B cell (primary cell): Measurements from ENCODE around the gene TFRC. TPM values are rescaled to one million over a fixed set of nuclear protein-coding genes. Genes with fewer than 3 reads are reported as not detected.

Experiments used
- ATAC-seq: fragments of 200-7000 bp; cut with Tn5 transposase; one replicate; pipeline ENCODE4 v1.10.0; 2021; ENCODE audit warnings: low read depth, mild to moderate bottlenecking, moderate number of reproducible peaks, moderate library complexity
- CTCF ChIA-PET: fragments of 350-600 bp; sonication (Branson Sonifier 250); formaldehyde crosslinking; loops from one replicate; lab custom pipeline; 2021; ENCODE audit warnings: antibody characterized with exemption, inconsistent platforms; lab: Charles Lee
- POLR2A ChIA-PET: fragments of 350-600 bp; sonication (Branson Sonifier 250); formaldehyde crosslinking; loops from one replicate; lab custom pipeline; 2021; ENCODE audit warnings: antibody characterized with exemption; lab: Charles Lee
- DNase-seq: peaks from one replicate; pipeline ENCODE4 v3.0.0; 2013
- H2AFZ ChIP-seq: 2 replicates; pipeline ENCODE4 v1.6.1; 2012; ENCODE audit warnings: mild to moderate bottlenecking, low read depth, low read length; ENCODE audit not compliant: insufficient read depth, poor library complexity, severe bottlenecking
- H3K27ac ChIP-seq, 2 donors: 1 replicate in 1 of 2; 2 replicates in 1 of 2; pipeline ENCODE4 v1.5.1; 2012 to 2013; ENCODE audit warnings: low read length in 2 of 2, mild to moderate bottlenecking in 2 of 2, moderate library complexity in 1 of 2
- H3K27me3 ChIP-seq, 4 experiments: fragments of 200-600 bp in 1 of 4; sonication (generic) in 1 of 4; replicated peaks in 1 of 4; 1 replicate in 2 of 4; 2 replicates in 2 of 4; pipeline versions ENCODE4 v1.6.1 to v1.7.0; 2013 to 2016; ENCODE audit warnings: low read length in 3 of 4, mild to moderate bottlenecking in 2 of 4, mixed read lengths in 1 of 4, moderate library complexity in 1 of 4; ENCODE audit not compliant: insufficient read depth in 4 of 4, control insufficient read depth in 3 of 4; ENCODE audit errors: control extremely low read depth in 1 of 4
- H3K36me3 ChIP-seq, 2 experiments: replicated peaks in 1 of 2; 1 replicate in 1 of 2; 2 replicates in 1 of 2; pipeline versions ENCODE4 v1.6.1 to v1.7.1; 2013; ENCODE audit warnings: low read length in 1 of 2; ENCODE audit not compliant: insufficient read depth in 2 of 2, control insufficient read depth in 1 of 2; ENCODE audit errors: control extremely low read depth in 1 of 2, extremely low read depth in 1 of 2
- H3K4me1 ChIP-seq, 2 donors: fragments of 200-600 bp in 1 of 2; sonication (generic) in 1 of 2; 1 replicate in 1 of 2; 2 replicates in 1 of 2; pipeline versions ENCODE4 v1.5.1 to v1.6.1; 2013 to 2017; ENCODE audit warnings: low read length in 2 of 2; ENCODE audit not compliant: control insufficient read depth in 2 of 2, insufficient read depth in 2 of 2
- H3K4me2 ChIP-seq: replicated peaks from 2 replicates; pipeline ENCODE3; 2012; ENCODE audit warnings: mild to moderate bottlenecking, low read depth, low read length; ENCODE audit not compliant: poor library complexity, severe bottlenecking
- H3K4me3 ChIP-seq, 5 experiments: fragments of 200-600 bp in 1 of 5; sonication (generic) in 1 of 5; 1 replicate in 3 of 5; 2 replicates in 2 of 5; pipeline versions ENCODE4 v1.5.1 to v1.7.0; 2011 to 2016; ENCODE audit warnings: low read length in 4 of 5, mild to moderate bottlenecking in 4 of 5, low read depth in 2 of 5, control low read depth in 1 of 5, moderate library complexity in 1 of 5; ENCODE audit not compliant: insufficient read depth in 1 of 5; ENCODE audit errors: control extremely low read depth in 1 of 5, extremely low read depth in 1 of 5
- H3K79me2 ChIP-seq: fragments of 200-600 bp; sonication (generic); one replicate; pipeline ENCODE4 v1.6.0; 2016; ENCODE audit warnings: low read length; ENCODE audit not compliant: control insufficient read depth, insufficient read depth
- H3K9ac ChIP-seq: fragments of 200-600 bp; sonication (generic); 2 replicates; pipeline ENCODE4 v1.6.1; 2017; ENCODE audit warnings: mild to moderate bottlenecking, low read length, moderate library complexity
- H3K9me3 ChIP-seq, 3 donors: one replicate each; pipeline versions ENCODE4 v1.6.1 to v1.7.1; 2013; ENCODE audit warnings: low read length in 2 of 3; ENCODE audit not compliant: control insufficient read depth in 2 of 3, insufficient read depth in 1 of 3; ENCODE audit errors: control extremely low read depth in 1 of 3
- H4K20me1 ChIP-seq: 2 replicates; pipeline ENCODE4 v1.6.0; 2012; ENCODE audit warnings: mild to moderate bottlenecking, low read length; ENCODE audit not compliant: insufficient read depth, control insufficient read depth, poor library complexity, severe bottlenecking
- H3K27ac Mint-ChIP-seq: one replicate; pipeline ENCODE4 v1.8.0; 2021; ENCODE audit warnings: mixed read lengths
- H3K27me3 Mint-ChIP-seq: one replicate; pipeline ENCODE4 v1.8.0; 2021; ENCODE audit warnings: mixed read lengths
- H3K4me1 Mint-ChIP-seq: one replicate; pipeline ENCODE4 v1.8.0; 2021; ENCODE audit warnings: mixed read lengths
- H3K4me3 Mint-ChIP-seq: one replicate; pipeline ENCODE4 v1.8.0; 2021; ENCODE audit warnings: mixed read lengths
- H3K9me3 Mint-ChIP-seq: one replicate; pipeline ENCODE4 v1.8.0; 2022; ENCODE audit warnings: mixed read lengths; ENCODE audit not compliant: insufficient read depth
- EZH2 ChIP-seq: IDR thresholded peaks from 2 replicates; pipeline ENCODE4 v1.6.1; 2012; ENCODE audit warnings: borderline replicate concordance, low read depth, mild to moderate bottlenecking, moderate library complexity, low read length; ENCODE audit not compliant: insufficient read depth, poor library complexity, severe bottlenecking
- WGBS: methylation state at CpG from one replicate; pipeline ENCODE4 v1.1.5; 2013; ENCODE audit warnings: missing lambda C conversion rate; ENCODE audit not compliant: insufficient coverage; 5-methylcytosine and 5-hydroxymethylcytosine counted together
- intact Hi-C: fragments of 100-400 bp; cut with micrococcal nuclease; formaldehyde crosslinking; loops from one replicate; pipeline ENCODE4 v1.10.0; 2022
- polyA plus RNA-seq: library from polyadenylated mRNA; depleted of rRNA; stranded (reverse); fragments of >200 nt; gene quantifications from 2 replicates; pipeline ENCODE4 v1.2.3, GENCODE V29; 2012
- total RNA-seq, 2 donors: library from RNA; stranded (reverse); fragments of 120-200 nt in 1 of 2; gene quantifications; 1 replicate in 1 of 2; 2 replicates in 1 of 2; pipeline versions ENCODE4 v1.2.3 to v1.2.4, GENCODE V29; 2013 to 2022
- TF ChIP-seq, protein P1 (sequence below): fragments of 200-600 bp; IDR thresholded peaks from one replicate; pipeline ENCODE4 v1.8.0; 2022; ENCODE audit warnings: antibody characterized with exemption, mild to moderate bottlenecking

The TFRC gene
- total and polyA plus RNA-seq, 2 donors (not counting 1 experiment from before 2014, with no cell fraction given) = 41.7 to 104 TPM

DNA sequence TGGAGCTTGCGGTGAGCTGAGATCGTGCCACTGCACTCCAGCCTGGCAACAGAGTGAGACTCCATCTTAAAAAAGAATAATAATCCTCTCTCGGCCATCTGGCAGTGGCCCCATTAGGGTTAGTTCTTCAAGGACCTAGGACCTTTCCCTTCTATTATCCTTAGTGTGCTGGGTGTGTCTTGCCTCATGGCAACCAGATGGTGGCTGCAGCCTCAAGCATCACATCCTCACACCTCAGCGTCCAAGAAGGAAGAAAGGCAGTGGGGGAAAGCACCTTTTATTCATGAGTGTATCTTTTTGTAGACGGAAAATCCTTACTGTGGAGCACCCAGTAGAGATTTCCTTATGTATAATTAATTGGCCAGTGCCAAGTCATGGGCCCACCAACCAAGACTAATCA is 42.7 kb upstream of the TFRC start:
- Mint-ChIP-seq H3K4me3 (no peak overlapping the region), H3K27ac (no peak overlapping the region), H3K4me1 (peaks cover 40% of the 10 kb centered on the region), H3K9me3 (no peaks in the 10 kb centered on the region), H3K27me3 (no peaks in the 10 kb centered on the region)
- ChIA-PET POLR2A (no interaction called here), CTCF (no interaction called here)
- DNase-seq = no peak
- Histone ChIP-seq H3K4me2 (no peak overlapping the region), H3K9me3 (no peaks in the 10 kb centered on the region), H3K36me3 (no peaks in the 10 kb centered on the region), H3K4me3 (no peak overlapping the region), H2AFZ (no peak overlapping the region), H3K4me1 (peaks cover 31 to 40% of the 10 kb centered on the region in 2 donors), H3K9ac (no peak overlapping the region), H3K27me3 (no peaks in the 10 kb centered on the region), H4K20me1 (no peaks in the 10 kb centered on the region), H3K27ac (no peak overlapping the region), H3K79me2 (no peaks in the 10 kb centered on the region)
- intact Hi-C loops = no loop called here
- WGBS = no CpG with 5 or more reads among the region's 5 CpGs
- TF ChIP-seq EZH2 = no peak
- TF ChIP-seq, protein P1, sequence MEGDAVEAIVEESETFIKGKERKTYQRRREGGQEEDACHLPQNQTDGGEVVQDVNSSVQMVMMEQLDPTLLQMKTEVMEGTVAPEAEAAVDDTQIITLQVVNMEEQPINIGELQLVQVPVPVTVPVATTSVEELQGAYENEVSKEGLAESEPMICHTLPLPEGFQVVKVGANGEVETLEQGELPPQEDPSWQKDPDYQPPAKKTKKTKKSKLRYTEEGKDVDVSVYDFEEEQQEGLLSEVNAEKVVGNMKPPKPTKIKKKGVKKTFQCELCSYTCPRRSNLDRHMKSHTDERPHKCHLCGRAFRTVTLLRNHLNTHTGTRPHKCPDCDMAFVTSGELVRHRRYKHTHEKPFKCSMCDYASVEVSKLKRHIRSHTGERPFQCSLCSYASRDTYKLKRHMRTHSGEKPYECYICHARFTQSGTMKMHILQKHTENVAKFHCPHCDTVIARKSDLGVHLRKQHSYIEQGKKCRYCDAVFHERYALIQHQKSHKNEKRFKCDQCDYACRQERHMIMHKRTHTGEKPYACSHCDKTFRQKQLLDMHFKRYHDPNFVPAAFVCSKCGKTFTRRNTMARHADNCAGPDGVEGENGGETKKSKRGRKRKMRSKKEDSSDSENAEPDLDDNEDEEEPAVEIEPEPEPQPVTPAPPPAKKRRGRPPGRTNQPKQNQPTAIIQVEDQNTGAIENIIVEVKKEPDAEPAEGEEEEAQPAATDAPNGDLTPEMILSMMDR = no peak
- ATAC-seq = no peak

DNA sequence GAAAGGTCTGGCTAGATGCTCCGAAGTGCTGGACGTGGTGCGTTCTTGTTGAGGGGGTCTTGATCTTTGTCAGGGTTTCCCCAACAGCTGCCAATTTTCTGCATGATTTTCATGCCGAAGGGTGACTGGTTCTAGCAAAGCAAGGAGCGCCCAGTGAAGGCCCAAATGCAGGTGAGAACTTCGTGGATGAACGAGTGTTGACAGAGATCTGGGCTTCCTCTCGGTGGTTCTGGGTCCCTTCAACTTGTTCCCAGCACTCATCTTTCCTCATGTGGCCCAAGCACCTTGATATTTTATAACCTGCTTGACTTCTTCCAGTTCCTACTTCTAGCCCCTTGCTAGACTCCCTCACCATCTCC is 40.8 kb upstream of the TFRC start:
- Histone ChIP-seq H3K4me2 (no peak overlapping the region), H3K4me1 (peaks cover 39 to 49% of the 10 kb centered on the region in 2 donors), H3K9me3 (no peaks in the 10 kb centered on the region), H4K20me1 (no peaks in the 10 kb centered on the region), H3K79me2 (no peaks in the 10 kb centered on the region), H3K9ac (no peak overlapping the region), H2AFZ (peak overlapping the region; percentile 49), H3K36me3 (no peaks in the 10 kb centered on the region), H3K27me3 (no peaks in the 10 kb centered on the region), H3K4me3 (no peak overlapping the region), H3K27ac (no peak overlapping the region)
- WGBS = 93% methylated on average over 8 of the region's 8 CpGs
- Mint-ChIP-seq H3K4me1 (peaks cover 53% of the 10 kb centered on the region), H3K27me3 (no peaks in the 10 kb centered on the region), H3K4me3 (no peak overlapping the region), H3K27ac (peak overlapping the region; percentile 16), H3K9me3 (no peaks in the 10 kb centered on the region)
- TF ChIP-seq EZH2 = no peak
- TF ChIP-seq, protein P1 = no peak
- ChIA-PET CTCF (no interaction called here), POLR2A (no interaction called here)
- intact Hi-C loops = loop anchor here (1.0 kb wide), 1 partner anchor 23 kb away; no protein-coding TSS in a partner anchor
- ATAC-seq (no peak), DNase-seq (no peak)
